GM23338 (cell line): ENCODE results near the gene TRAF3. TPM values are rescaled to one million over a fixed set of nuclear protein-coding genes. Genes with fewer than 3 reads are reported as not detected.

Source experiments
- ATAC-seq: fragments of 200-7000 bp; cut with Tn5 transposase; 3 replicates; pipeline ENCODE4 v1.9.1; 2020
- DNase-seq: peaks from one replicate; pipeline ENCODE4 v3.0.0-alpha.2; 2015; ENCODE audit warnings: low spot score
- H2AFZ ChIP-seq: fragments of 200-600 bp; sonication (generic); 2 replicates; pipeline ENCODE4 v1.8.0; 2016; ENCODE audit warnings: antibody characterized with exemption, mild to moderate bottlenecking, moderate library complexity
- H3F3A ChIP-seq: fragments of 200-600 bp; sonication (generic); replicated peaks from 2 replicates; pipeline ENCODE4 v1.8.0; 2017; ENCODE audit warnings: antibody characterized with exemption, mixed run types, low read depth
- H3K27ac ChIP-seq: fragments of 200-600 bp; sonication (generic); 2 replicates; pipeline ENCODE4 v1.6.1; 2016; ENCODE audit warnings: low read depth
- H3K27me3 ChIP-seq: fragments of 200-600 bp; sonication (generic); 2 replicates; pipeline ENCODE4 v1.8.0; 2016; ENCODE audit warnings: mild to moderate bottlenecking, mixed run types, moderate library complexity; ENCODE audit not compliant: insufficient read depth
- H3K36me3 ChIP-seq: fragments of 200-600 bp; sonication (generic); 2 replicates; pipeline ENCODE4 v1.8.0; 2016; ENCODE audit warnings: mild to moderate bottlenecking; ENCODE audit not compliant: insufficient read depth
- H3K4me1 ChIP-seq: fragments of 200-600 bp; sonication (generic); 2 replicates; pipeline ENCODE4 v1.8.0; 2016; ENCODE audit warnings: mild to moderate bottlenecking, moderate library complexity; ENCODE audit not compliant: insufficient read depth
- H3K4me2 ChIP-seq: fragments of 200-600 bp; sonication (generic); 2 replicates; pipeline ENCODE4 v1.7.1; 2017; ENCODE audit warnings: mixed run types
- H3K4me3 ChIP-seq: fragments of 200-600 bp; sonication (generic); 2 replicates; pipeline ENCODE4 v1.6.1; 2016; ENCODE audit warnings: mixed run types
- H3K79me2 ChIP-seq: fragments of 200-600 bp; sonication (generic); replicated peaks from 2 replicates; pipeline ENCODE4 v1.8.0; 2017; ENCODE audit warnings: mild to moderate bottlenecking; ENCODE audit not compliant: insufficient read depth
- H3K9me2 ChIP-seq: fragments of 200-600 bp; sonication (generic); 2 replicates; pipeline ENCODE4 v1.8.0; 2017; ENCODE audit not compliant: insufficient read depth
- H4K20me1 ChIP-seq: fragments of 200-600 bp; sonication (generic); replicated peaks from 2 replicates; pipeline ENCODE4 v1.8.0; 2017; ENCODE audit warnings: mild to moderate bottlenecking; ENCODE audit not compliant: insufficient read depth
- H3K27ac Mint-ChIP-seq: 2 replicates; pipeline ENCODE4 v1.8.0; 2020; ENCODE audit warnings: inconsistent platforms, mild to moderate bottlenecking, moderate library complexity, mixed read lengths
- H3K27me3 Mint-ChIP-seq: 3 replicates; pipeline ENCODE4 v1.8.0; 2022; ENCODE audit warnings: low read depth, mild to moderate bottlenecking, moderate library complexity, mixed read lengths, inconsistent platforms; ENCODE audit not compliant: insufficient read depth, poor library complexity
- H3K36me3 Mint-ChIP-seq: 3 replicates; pipeline ENCODE4 v1.8.0; 2021; ENCODE audit warnings: low read depth, mild to moderate bottlenecking, inconsistent platforms, moderate library complexity, mixed read lengths
- H3K4me1 Mint-ChIP-seq: 3 replicates; pipeline ENCODE4 v1.8.0; 2020; ENCODE audit warnings: mild to moderate bottlenecking, inconsistent platforms, mixed read lengths
- H3K4me3 Mint-ChIP-seq: 3 replicates; pipeline ENCODE4 v1.8.0; 2021; ENCODE audit warnings: moderate library complexity, mild to moderate bottlenecking, inconsistent platforms, mixed read lengths
- H3K9me3 Mint-ChIP-seq: 3 replicates; pipeline ENCODE4 v1.8.0; 2020; ENCODE audit warnings: moderate library complexity, mild to moderate bottlenecking, inconsistent platforms, mixed read lengths
- CREB1 ChIP-seq: fragments of 250-450 bp; sonication (Bioruptor Pico); IDR thresholded peaks from 2 replicates; pipeline ENCODE4 v1.5.0; 2020; ENCODE audit warnings: low read depth, mild to moderate bottlenecking, moderate library complexity
- EZH2 ChIP-seq: fragments of 200-600 bp; sonication (generic); IDR thresholded peaks from one replicate; pipeline ENCODE4 v1.8.0; 2017; ENCODE audit warnings: antibody characterized with exemption, mild to moderate bottlenecking, low read depth; ENCODE audit not compliant: unreplicated experiment
- EZH2phosphoT487 ChIP-seq: fragments of 200-600 bp; sonication (generic); IDR thresholded peaks from one replicate; pipeline ENCODE4 v1.8.1; 2018; ENCODE audit warnings: antibody characterized with exemption; ENCODE audit not compliant: unreplicated experiment
- JUNB ChIP-seq: IDR thresholded peaks from one replicate; pipeline ENCODE4 v1.6.1; 2016; ENCODE audit warnings: antibody characterized with exemption; ENCODE audit not compliant: unreplicated experiment
- NANOG ChIP-seq: IDR thresholded peaks from 2 replicates; pipeline ENCODE4 v1.6.1; 2016; ENCODE audit warnings: antibody characterized with exemption, borderline replicate concordance
- POLR2AphosphoS5 ChIP-seq: IDR thresholded peaks from 2 replicates; pipeline ENCODE4 v1.6.1; 2016; ENCODE audit warnings: antibody characterized with exemption, low read depth
- STAT1 ChIP-seq: IDR thresholded peaks from one replicate; pipeline ENCODE4 v1.6.1; 2016; ENCODE audit warnings: antibody characterized with exemption; ENCODE audit not compliant: unreplicated experiment
- ZNF114 ChIP-seq: fragments of 250-450 bp; sonication (Bioruptor Pico); IDR thresholded peaks from 2 replicates; pipeline ENCODE4 v1.5.0; 2020; ENCODE audit warnings: mild to moderate bottlenecking, moderate library complexity
- ZNF331 ChIP-seq: fragments of 250-450 bp; sonication (Bioruptor Pico); IDR thresholded peaks from 2 replicates; pipeline ENCODE4 v1.5.0; 2020; ENCODE audit warnings: low read depth, mild to moderate bottlenecking, moderate library complexity
- polyA plus RNA-seq: library from polyadenylated mRNA; unstranded; fragments of >200 nt; fragmentation: Nextera tagmentation; extraction: Ambion mirVana; gene quantifications from 2 replicates; pipeline ENCODE4 v1.2.1, GENCODE V29; 2016
- total RNA-seq: library from RNA; depleted of rRNA; stranded (reverse); fragments of >200 nt; shearing (Covaris generic); gene quantifications from 2 replicates; pipeline ENCODE4 v1.2.3, GENCODE V29; 2014
- TF ChIP-seq, protein P1 (sequence below): IDR thresholded peaks from 2 replicates; pipeline ENCODE4 v1.6.1; 2016; ENCODE audit warnings: antibody characterized with exemption
- TF ChIP-seq, protein P2 (sequence below): fragments of 250-450 bp; sonication (Bioruptor Pico); IDR thresholded peaks from 2 replicates; pipeline ENCODE4 v1.5.0; 2020; ENCODE audit warnings: mild to moderate bottlenecking, moderate library complexity
- TF ChIP-seq, protein P3 (sequence below): IDR thresholded peaks from one replicate; pipeline ENCODE4 v1.6.1; 2018; ENCODE audit warnings: antibody characterized with exemption; ENCODE audit not compliant: unreplicated experiment
- TF ChIP-seq, protein P4 (sequence below), 2 experiments: fragments of 200-600 bp in 1 of 2; sonication (generic) in 1 of 2; conservative IDR thresholded peaks; 2 replicates each; pipeline versions ENCODE4 v1.5.1 to v1.6.1; 2016 to 2017; ENCODE audit warnings: antibody characterized with exemption in 2 of 2, low read depth in 2 of 2, mild to moderate bottlenecking in 2 of 2, moderate library complexity in 1 of 2

Gene TRAF3
- total and polyA plus RNA-seq, 2 experiments from 2014 or later, result 3.7 to 9.3 TPM

DNA sequence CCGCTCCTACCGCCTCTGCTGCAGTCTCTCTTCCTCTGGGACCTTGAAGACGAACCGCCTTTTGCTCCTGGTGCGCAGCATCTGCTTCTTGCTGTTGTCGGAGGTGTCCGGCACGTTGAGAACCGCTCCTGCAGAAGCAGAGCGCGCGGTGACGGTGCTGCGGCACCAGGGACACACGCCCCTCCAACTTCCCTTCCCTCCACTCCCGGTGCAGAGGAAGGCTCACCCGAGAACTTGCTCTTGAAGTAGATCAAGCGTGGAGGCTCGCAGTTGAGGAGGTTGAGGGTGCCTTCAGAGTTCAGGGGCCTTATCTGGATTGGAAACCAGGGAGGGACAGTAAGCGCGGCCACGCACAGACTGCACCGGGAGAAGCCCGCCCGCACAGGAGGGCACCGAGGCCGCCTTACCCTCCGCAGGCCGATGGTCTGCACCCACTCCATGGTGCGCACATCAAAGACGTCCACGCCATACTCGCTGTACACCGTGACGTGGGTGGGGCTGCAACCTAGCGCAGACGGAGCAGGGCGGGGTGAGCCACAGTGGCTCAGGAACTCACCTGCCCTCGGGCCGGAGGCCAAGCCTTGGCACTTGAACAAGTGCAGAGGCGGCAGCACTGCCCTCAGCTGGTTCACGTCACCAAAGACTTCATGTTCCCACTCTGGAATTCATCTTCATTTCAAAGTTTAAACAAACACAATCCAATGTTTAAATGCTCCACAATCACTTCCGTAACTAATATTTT lies 162.7 kb downstream of the TRAF3 start:
- Mint-ChIP-seq H3K27me3 (peaks cover 11% of the 10 kb centered on the region), H3K27ac (no peak overlapping the region), H3K9me3 (no peaks in the 10 kb centered on the region), H3K4me3 (no peak overlapping the region), H3K36me3 (peaks cover 36% of the 10 kb centered on the region), H3K4me1 (no peaks in the 10 kb centered on the region)
- Histone ChIP-seq H3K36me3 (peaks cover 3% of the 10 kb centered on the region; the same call in 1 of the 2 replicates), H3K4me3 (no peak overlapping the region), H2AFZ (no peak overlapping the region), H3K27me3 (no peaks in the 10 kb centered on the region), H3K4me2 (no peak overlapping the region), H3F3A (no peaks in the 10 kb centered on the region), H3K27ac (no peak overlapping the region), H3K79me2 (no peaks in the 10 kb centered on the region), H3K4me1 (no peaks in the 10 kb centered on the region), H3K9me2 (no peaks in the 10 kb centered on the region), H4K20me1 (peaks cover 9% of the 10 kb centered on the region; the same call in 1 of the 2 replicates)
- DNase-seq (no peak), ATAC-seq (no peak)
- TF ChIP-seq EZH2phosphoT487 (no peak), ZNF331 (CRISPR knock-in tag) (no peak), ZNF114 (CRISPR knock-in tag) (no peak), JUNB (no peak), POLR2AphosphoS5 (no peak), STAT1 (no peak), NANOG (no peak), EZH2 (no peak), CREB1 (CRISPR knock-in tag) (no peak)
- TF ChIP-seq, protein P1, sequence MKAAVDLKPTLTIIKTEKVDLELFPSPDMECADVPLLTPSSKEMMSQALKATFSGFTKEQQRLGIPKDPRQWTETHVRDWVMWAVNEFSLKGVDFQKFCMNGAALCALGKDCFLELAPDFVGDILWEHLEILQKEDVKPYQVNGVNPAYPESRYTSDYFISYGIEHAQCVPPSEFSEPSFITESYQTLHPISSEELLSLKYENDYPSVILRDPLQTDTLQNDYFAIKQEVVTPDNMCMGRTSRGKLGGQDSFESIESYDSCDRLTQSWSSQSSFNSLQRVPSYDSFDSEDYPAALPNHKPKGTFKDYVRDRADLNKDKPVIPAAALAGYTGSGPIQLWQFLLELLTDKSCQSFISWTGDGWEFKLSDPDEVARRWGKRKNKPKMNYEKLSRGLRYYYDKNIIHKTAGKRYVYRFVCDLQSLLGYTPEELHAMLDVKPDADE, result no peak
- TF ChIP-seq, protein P2, sequence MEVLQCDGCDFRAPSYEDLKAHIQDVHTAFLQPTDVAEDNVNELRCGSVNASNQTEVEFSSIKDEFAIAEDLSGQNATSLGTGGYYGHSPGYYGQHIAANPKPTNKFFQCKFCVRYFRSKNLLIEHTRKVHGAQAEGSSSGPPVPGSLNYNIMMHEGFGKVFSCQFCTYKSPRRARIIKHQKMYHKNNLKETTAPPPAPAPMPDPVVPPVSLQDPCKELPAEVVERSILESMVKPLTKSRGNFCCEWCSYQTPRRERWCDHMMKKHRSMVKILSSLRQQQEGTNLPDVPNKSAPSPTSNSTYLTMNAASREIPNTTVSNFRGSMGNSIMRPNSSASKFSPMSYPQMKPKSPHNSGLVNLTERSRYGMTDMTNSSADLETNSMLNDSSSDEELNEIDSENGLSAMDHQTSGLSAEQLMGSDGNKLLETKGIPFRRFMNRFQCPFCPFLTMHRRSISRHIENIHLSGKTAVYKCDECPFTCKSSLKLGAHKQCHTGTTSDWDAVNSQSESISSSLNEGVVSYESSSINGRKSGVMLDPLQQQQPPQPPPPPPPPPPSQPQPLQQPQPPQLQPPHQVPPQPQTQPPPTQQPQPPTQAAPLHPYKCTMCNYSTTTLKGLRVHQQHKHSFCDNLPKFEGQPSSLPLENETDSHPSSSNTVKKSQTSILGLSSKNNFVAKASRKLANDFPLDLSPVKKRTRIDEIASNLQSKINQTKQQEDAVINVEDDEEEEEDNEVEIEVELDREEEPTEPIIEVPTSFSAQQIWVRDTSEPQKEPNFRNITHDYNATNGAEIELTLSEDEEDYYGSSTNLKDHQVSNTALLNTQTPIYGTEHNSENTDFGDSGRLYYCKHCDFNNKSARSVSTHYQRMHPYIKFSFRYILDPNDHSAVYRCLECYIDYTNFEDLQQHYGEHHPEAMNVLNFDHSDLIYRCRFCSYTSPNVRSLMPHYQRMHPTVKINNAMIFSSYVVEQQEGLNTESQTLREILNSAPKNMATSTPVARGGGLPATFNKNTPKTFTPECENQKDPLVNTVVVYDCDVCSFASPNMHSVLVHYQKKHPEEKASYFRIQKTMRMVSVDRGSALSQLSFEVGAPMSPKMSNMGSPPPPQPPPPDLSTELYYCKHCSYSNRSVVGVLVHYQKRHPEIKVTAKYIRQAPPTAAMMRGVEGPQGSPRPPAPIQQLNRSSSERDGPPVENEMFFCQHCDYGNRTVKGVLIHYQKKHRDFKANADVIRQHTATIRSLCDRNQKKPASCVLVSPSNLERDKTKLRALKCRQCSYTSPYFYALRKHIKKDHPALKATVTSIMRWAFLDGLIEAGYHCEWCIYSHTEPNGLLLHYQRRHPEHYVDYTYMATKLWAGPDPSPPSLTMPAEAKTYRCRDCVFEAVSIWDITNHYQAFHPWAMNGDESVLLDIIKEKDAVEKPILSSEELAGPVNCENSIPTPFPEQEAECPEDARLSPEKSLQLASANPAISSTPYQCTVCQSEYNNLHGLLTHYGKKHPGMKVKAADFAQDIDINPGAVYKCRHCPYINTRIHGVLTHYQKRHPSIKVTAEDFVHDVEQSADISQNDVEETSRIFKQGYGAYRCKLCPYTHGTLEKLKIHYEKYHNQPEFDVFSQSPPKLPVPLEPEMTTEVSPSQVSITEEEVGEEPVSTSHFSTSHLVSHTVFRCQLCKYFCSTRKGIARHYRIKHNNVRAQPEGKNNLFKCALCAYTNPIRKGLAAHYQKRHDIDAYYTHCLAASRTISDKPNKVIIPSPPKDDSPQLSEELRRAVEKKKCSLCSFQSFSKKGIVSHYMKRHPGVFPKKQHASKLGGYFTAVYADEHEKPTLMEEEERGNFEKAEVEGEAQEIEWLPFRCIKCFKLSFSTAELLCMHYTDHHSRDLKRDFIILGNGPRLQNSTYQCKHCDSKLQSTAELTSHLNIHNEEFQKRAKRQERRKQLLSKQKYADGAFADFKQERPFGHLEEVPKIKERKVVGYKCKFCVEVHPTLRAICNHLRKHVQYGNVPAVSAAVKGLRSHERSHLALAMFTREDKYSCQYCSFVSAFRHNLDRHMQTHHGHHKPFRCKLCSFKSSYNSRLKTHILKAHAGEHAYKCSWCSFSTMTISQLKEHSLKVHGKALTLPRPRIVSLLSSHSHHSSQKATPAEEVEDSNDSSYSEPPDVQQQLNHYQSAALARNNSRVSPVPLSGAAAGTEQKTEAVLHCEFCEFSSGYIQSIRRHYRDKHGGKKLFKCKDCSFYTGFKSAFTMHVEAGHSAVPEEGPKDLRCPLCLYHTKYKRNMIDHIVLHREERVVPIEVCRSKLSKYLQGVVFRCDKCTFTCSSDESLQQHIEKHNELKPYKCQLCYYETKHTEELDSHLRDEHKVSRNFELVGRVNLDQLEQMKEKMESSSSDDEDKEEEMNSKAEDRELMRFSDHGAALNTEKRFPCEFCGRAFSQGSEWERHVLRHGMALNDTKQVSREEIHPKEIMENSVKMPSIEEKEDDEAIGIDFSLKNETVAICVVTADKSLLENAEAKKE (CRISPR knock-in tag), result no peak
- TF ChIP-seq, protein P3, sequence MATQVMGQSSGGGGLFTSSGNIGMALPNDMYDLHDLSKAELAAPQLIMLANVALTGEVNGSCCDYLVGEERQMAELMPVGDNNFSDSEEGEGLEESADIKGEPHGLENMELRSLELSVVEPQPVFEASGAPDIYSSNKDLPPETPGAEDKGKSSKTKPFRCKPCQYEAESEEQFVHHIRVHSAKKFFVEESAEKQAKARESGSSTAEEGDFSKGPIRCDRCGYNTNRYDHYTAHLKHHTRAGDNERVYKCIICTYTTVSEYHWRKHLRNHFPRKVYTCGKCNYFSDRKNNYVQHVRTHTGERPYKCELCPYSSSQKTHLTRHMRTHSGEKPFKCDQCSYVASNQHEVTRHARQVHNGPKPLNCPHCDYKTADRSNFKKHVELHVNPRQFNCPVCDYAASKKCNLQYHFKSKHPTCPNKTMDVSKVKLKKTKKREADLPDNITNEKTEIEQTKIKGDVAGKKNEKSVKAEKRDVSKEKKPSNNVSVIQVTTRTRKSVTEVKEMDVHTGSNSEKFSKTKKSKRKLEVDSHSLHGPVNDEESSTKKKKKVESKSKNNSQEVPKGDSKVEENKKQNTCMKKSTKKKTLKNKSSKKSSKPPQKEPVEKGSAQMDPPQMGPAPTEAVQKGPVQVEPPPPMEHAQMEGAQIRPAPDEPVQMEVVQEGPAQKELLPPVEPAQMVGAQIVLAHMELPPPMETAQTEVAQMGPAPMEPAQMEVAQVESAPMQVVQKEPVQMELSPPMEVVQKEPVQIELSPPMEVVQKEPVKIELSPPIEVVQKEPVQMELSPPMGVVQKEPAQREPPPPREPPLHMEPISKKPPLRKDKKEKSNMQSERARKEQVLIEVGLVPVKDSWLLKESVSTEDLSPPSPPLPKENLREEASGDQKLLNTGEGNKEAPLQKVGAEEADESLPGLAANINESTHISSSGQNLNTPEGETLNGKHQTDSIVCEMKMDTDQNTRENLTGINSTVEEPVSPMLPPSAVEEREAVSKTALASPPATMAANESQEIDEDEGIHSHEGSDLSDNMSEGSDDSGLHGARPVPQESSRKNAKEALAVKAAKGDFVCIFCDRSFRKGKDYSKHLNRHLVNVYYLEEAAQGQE, result no peak
- TF ChIP-seq, protein P4, sequence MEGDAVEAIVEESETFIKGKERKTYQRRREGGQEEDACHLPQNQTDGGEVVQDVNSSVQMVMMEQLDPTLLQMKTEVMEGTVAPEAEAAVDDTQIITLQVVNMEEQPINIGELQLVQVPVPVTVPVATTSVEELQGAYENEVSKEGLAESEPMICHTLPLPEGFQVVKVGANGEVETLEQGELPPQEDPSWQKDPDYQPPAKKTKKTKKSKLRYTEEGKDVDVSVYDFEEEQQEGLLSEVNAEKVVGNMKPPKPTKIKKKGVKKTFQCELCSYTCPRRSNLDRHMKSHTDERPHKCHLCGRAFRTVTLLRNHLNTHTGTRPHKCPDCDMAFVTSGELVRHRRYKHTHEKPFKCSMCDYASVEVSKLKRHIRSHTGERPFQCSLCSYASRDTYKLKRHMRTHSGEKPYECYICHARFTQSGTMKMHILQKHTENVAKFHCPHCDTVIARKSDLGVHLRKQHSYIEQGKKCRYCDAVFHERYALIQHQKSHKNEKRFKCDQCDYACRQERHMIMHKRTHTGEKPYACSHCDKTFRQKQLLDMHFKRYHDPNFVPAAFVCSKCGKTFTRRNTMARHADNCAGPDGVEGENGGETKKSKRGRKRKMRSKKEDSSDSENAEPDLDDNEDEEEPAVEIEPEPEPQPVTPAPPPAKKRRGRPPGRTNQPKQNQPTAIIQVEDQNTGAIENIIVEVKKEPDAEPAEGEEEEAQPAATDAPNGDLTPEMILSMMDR (conservative IDR thresholded peaks at IDR 0.05; ENCODE audit: low read depth in 2 of 2), result no peak
